ENCODE measurements around the gene RIMBP3B.
"Not testable (repeated sequence)": the region's sequence is repeated elsewhere in the genome, so short reads cannot be mapped to it uniquely, and the experiment has no call there.

DNA sequence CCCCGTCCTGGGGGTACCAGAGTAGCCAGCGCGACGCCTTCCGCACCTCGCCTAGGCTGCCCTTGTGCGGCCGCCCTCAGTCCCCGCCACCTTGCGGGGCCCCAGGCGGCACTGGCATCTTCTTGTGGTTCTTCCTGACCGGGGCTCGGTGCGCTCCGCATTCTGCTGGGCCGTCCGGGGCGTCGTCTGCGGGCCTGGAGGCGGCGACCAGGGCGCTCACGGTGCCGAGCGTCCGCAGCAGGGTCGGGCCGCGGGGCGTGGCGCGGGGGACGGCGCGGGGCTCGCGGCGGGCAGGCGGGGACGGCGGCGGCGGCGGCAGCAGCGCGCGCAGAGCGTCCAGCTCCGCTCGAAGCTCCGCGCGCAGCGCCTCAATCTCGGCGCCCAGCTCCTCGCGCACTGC, 23.0 kb upstream of the RIMBP3B start:
- TF ChIP-seq, protein P1, sequence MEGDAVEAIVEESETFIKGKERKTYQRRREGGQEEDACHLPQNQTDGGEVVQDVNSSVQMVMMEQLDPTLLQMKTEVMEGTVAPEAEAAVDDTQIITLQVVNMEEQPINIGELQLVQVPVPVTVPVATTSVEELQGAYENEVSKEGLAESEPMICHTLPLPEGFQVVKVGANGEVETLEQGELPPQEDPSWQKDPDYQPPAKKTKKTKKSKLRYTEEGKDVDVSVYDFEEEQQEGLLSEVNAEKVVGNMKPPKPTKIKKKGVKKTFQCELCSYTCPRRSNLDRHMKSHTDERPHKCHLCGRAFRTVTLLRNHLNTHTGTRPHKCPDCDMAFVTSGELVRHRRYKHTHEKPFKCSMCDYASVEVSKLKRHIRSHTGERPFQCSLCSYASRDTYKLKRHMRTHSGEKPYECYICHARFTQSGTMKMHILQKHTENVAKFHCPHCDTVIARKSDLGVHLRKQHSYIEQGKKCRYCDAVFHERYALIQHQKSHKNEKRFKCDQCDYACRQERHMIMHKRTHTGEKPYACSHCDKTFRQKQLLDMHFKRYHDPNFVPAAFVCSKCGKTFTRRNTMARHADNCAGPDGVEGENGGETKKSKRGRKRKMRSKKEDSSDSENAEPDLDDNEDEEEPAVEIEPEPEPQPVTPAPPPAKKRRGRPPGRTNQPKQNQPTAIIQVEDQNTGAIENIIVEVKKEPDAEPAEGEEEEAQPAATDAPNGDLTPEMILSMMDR (conservative IDR thresholded peaks at IDR 0.05): not testable (repeated sequence)
- TF ChIP-seq EZH2 (IDR thresholded peaks at IDR 0.05; ENCODE audit: low read depth): not testable (repeated sequence)

All from PC-9 (cell line).